PC-3 (cell line): Measurements from ENCODE around the gene TAF13. TPM values are rescaled to one million over a fixed set of nuclear protein-coding genes. Genes with fewer than 3 reads are reported as not detected.

Experiments used
- ATAC-seq: fragments of 200-7000 bp; cut with Tn5 transposase; 2 replicates; pipeline ENCODE4 v1.9.1; 2020; ENCODE audit warnings: mild to moderate bottlenecking, moderate library complexity
- BruUV-seq: library from RNA; stranded (reverse); fragments of 400-500 nt; replicated peaks from 2 replicates; lab custom pipeline; 2021; lab: Mats Ljungman, UMichigan
- CTCF ChIA-PET: fragments of 300-600 bp; sonication (Branson Sonifier 250); formaldehyde crosslinking; loops from one replicate; lab custom pipeline; 2022; ENCODE audit warnings: antibody characterized with exemption; lab: Charles Lee
- POLR2A ChIA-PET: fragments of 300-600 bp; sonication (Branson Sonifier 250); formaldehyde crosslinking; loops from one replicate; lab custom pipeline; 2022; ENCODE audit warnings: antibody characterized with exemption; ENCODE audit not compliant: unreplicated experiment; lab: Charles Lee
- DNase-seq: peaks from one replicate; pipeline ENCODE4 v3.0.0-alpha.2; 2015
- H2AFZ ChIP-seq: fragments of 300-600 bp; sonication (generic); 2 replicates; pipeline ENCODE4 v1.6.0; 2016; ENCODE audit warnings: antibody characterized with exemption, low read length
- H3F3A ChIP-seq: fragments of 300-600 bp; sonication (generic); one replicate; pipeline ENCODE4 v1.6.0; 2017; ENCODE audit warnings: antibody characterized with exemption, low read length, control low read depth, mild to moderate bottlenecking; ENCODE audit not compliant: unreplicated experiment
- H3K27ac ChIP-seq: fragments of 300-600 bp; sonication (generic); 2 replicates; pipeline ENCODE4 v1.5.1; 2016; ENCODE audit warnings: mild to moderate bottlenecking, low read length
- H3K27me3 ChIP-seq: fragments of 300-600 bp; sonication (generic); 2 replicates; pipeline ENCODE4 v1.6.1; 2016; ENCODE audit warnings: low read length, mixed read lengths
- H3K36me3 ChIP-seq: fragments of 300-600 bp; sonication (generic); 2 replicates; pipeline ENCODE4 v1.6.1; 2016; ENCODE audit warnings: low read depth, mixed run types, low read length, mixed read lengths
- H3K4me1 ChIP-seq: fragments of 300-600 bp; sonication (generic); 2 replicates; pipeline ENCODE4 v1.5.1; 2016; ENCODE audit warnings: low read length; ENCODE audit not compliant: insufficient read depth
- H3K4me2 ChIP-seq: fragments of 300-600 bp; sonication (generic); 2 replicates; pipeline ENCODE4 v1.6.0; 2016; ENCODE audit warnings: low read length
- H3K4me3 ChIP-seq: fragments of 300-600 bp; sonication (generic); 2 replicates; pipeline ENCODE4 v1.5.1; 2016; ENCODE audit warnings: mild to moderate bottlenecking, low read length, mixed read lengths
- H3K79me2 ChIP-seq: fragments of 300-600 bp; sonication (generic); 2 replicates; pipeline ENCODE4 v1.6.1; 2017; ENCODE audit warnings: low read length, mixed read lengths
- H3K9ac ChIP-seq: fragments of 300-600 bp; sonication (generic); 2 replicates; pipeline ENCODE4 v1.6.0; 2016; ENCODE audit warnings: mild to moderate bottlenecking, low read length
- H3K9me2 ChIP-seq: fragments of 300-600 bp; sonication (generic); replicated peaks from 2 replicates; pipeline ENCODE4 v1.6.1; 2016; ENCODE audit warnings: mixed run types, low read length, mixed read lengths
- H3K9me3 ChIP-seq: fragments of 300-600 bp; sonication (generic); 2 replicates; pipeline ENCODE4 v1.6.1; 2016; ENCODE audit warnings: low read length, mixed read lengths
- H4K20me1 ChIP-seq: fragments of 300-600 bp; sonication (generic); 2 replicates; pipeline ENCODE4 v1.6.1; 2016; ENCODE audit warnings: low read length, mixed read lengths
- CTCF ChIP-seq: fragments of 300-600 bp; sonication (generic); conservative IDR thresholded peaks from 2 replicates; pipeline ENCODE4 v1.5.1; 2017; ENCODE audit warnings: antibody characterized with exemption, low read depth, mild to moderate bottlenecking, low read length
- EZH2 ChIP-seq: fragments of 300-600 bp; sonication (generic); IDR thresholded peaks from one replicate; pipeline ENCODE4 v1.6.1; 2017; ENCODE audit warnings: antibody characterized with exemption, mild to moderate bottlenecking, low read length; ENCODE audit not compliant: unreplicated experiment
- EZH2phosphoT487 ChIP-seq: fragments of 300-600 bp; sonication (generic); IDR thresholded peaks from 2 replicates; pipeline ENCODE4 v1.6.1; 2018; ENCODE audit warnings: mild to moderate bottlenecking, antibody characterized with exemption, low read length, borderline replicate concordance
- intact Hi-C: fragments of 100-400 bp; cut with micrococcal nuclease; formaldehyde crosslinking; loops from 2 replicates; pipeline ENCODE4 v1.9.0; 2023
- total RNA-seq: library from RNA; depleted of rRNA; stranded (reverse); fragments of >200 nt; gene quantifications from 2 replicates; pipeline ENCODE4 v1.2.3, GENCODE V29; 2014

Gene TAF13
- total RNA-seq, 1 experiment from 2014 or later, result 32.0 TPM

GRCh38 chr1:109078317-109078716, 2.5 kb upstream of the TAF13 start:
- peaks cover 18% of the 10 kb centered on the region for H3K79me2 ChIP-seq
- H4K20me1 ChIP-seq, result no peaks in the 10 kb centered on the region
- ChIA-PET POLR2A (no interaction called here), CTCF (no interaction called here)
- H3K36me3 ChIP-seq, result no peaks in the 10 kb centered on the region
- H3K4me3 ChIP-seq, result no peak overlapping the region
- H3F3A ChIP-seq, result no peaks in the 10 kb centered on the region
- BruUV-seq, result no TSS peak
- TF ChIP-seq EZH2phosphoT487, result no peak
- TF ChIP-seq EZH2, result no peak
- no peak for TF ChIP-seq CTCF
- intact Hi-C loops, result loop anchor here (5.0 kb wide), 1 partner anchor 331 kb away; the partner anchor contains the start of gene STXBP3
- no peaks in the 10 kb centered on the region for H3K9me3 ChIP-seq
- no peak overlapping the region for H3K9ac ChIP-seq
- 0 out of 2 replicates have a peak overlapping the region, but pooled peaks have one; percentile 13 for H2AFZ ChIP-seq
- H3K27me3 ChIP-seq, result no peaks in the 10 kb centered on the region
- no peak overlapping the region for H3K27ac ChIP-seq
- H3K4me2 ChIP-seq, result no peak overlapping the region
- ATAC-seq (no peak), DNase-seq (no peak)
- peaks cover 7% of the 10 kb centered on the region; the same call in 1 of the 2 replicates for H3K4me1 ChIP-seq
- H3K9me2 ChIP-seq, result no peaks in the 10 kb centered on the region

GRCh38 chr1:109069294-109069693, 6.5 kb downstream of the TAF13 start:
- no peak overlapping the region for H3K4me3 ChIP-seq
- no peak overlapping the region for H2AFZ ChIP-seq
- H3K9me2 ChIP-seq, result no peaks in the 10 kb centered on the region
- no peaks in the 10 kb centered on the region for H4K20me1 ChIP-seq
- no peak overlapping the region for H3K27ac ChIP-seq
- H3K79me2 ChIP-seq, result peaks cover 35% of the 10 kb centered on the region
- POLR2A ChIA-PET, result no interaction called here
- H3K27me3 ChIP-seq, result no peaks in the 10 kb centered on the region
- CTCF ChIA-PET, result no interaction called here
- no peaks in the 10 kb centered on the region for H3K9me3 ChIP-seq
- H3K4me1 ChIP-seq, result no peaks in the 10 kb centered on the region
- peaks cover 5% of the 10 kb centered on the region; the same call in 1 of the 2 replicates for H3K36me3 ChIP-seq
- H3K4me2 ChIP-seq, result no peak overlapping the region
- H3K9ac ChIP-seq, result no peak overlapping the region
- BruUV-seq, result no TSS peak
- DNase-seq (no peak), ATAC-seq (no peak)
- TF ChIP-seq CTCF, result no peak
- TF ChIP-seq EZH2phosphoT487, result no peak
- TF ChIP-seq EZH2, result no peak
- no peaks in the 10 kb centered on the region for H3F3A ChIP-seq
- intact Hi-C loops, result no loop called here

- Histone ChIP-seq H3K4me1 (no peaks in the 10 kb centered on the region), H3K27me3 (no peaks in the 10 kb centered on the region), H3K4me3 (no peak overlapping the region), H3K4me2 (no peak overlapping the region), H4K20me1 (no peaks in the 10 kb centered on the region), H3F3A (no peaks in the 10 kb centered on the region), H3K36me3 (peaks cover 8% of the 10 kb centered on the region; the same call in 1 of the 2 replicates), H3K27ac (no peak overlapping the region), H3K79me2 (peaks cover 28% of the 10 kb centered on the region), H3K9me2 (no peaks in the 10 kb centered on the region), H3K9ac (no peak overlapping the region), H3K9me3 (no peaks in the 10 kb centered on the region), H2AFZ (no peak overlapping the region)
- TF ChIP-seq EZH2phosphoT487 (no peak), EZH2 (no peak), CTCF (no peak)
- DNase-seq, result no peak
- ATAC-seq, result no peak
- intact Hi-C loops, result no loop called here
- POLR2A ChIA-PET, result interaction anchor here (0.6 kb wide), 1 partner anchor 25 kb away, joined by 3 read pairs; no protein-coding TSS in a partner anchor
- BruUV-seq, result no TSS peak
- CTCF ChIA-PET, result no interaction called here
These were observed 7.9 kb downstream of the TAF13 start for GRCh38 chr1:109067883-109068282.
